GM12873 (cell line): ENCODE data around the gene CENPP.

ENCODE experiments used
- CTCF ChIP-seq: IDR thresholded peaks from 2 replicates; pipeline ENCODE4 v1.5.1; 2012; ENCODE audit warnings: low read depth, mild to moderate bottlenecking, moderate library complexity, low read length, control low read depth; ENCODE audit not compliant: insufficient read depth; ENCODE audit errors: missing control alignments

Gene CENPP

GRCh38 chr9:92619601-92620300 is 294.0 kb downstream of the CENPP start:
- no peak for TF ChIP-seq CTCF

- TF ChIP-seq CTCF, result no peak
These were observed 295.1 kb downstream of the CENPP start for GRCh38 chr9:92620845-92621244.

GRCh38 chr9:92626484-92626883 is 300.7 kb downstream of the CENPP start:
- no peak for TF ChIP-seq CTCF

GRCh38 chr9:92627651-92628050 is 301.9 kb downstream of the CENPP start:
- TF ChIP-seq CTCF, result no peak

- TF ChIP-seq CTCF, result no peak
These were observed 305.9 kb downstream of the CENPP start for GRCh38 chr9:92631452-92632343.

- no peak for TF ChIP-seq CTCF
These were observed 306.9 kb downstream of the CENPP start for GRCh38 chr9:92632641-92633040.

GRCh38 chr9:92633614-92634278 is 308.0 kb downstream of the CENPP start:
- TF ChIP-seq CTCF, result no peak
